HepG2 (cell line): Measurements from ENCODE around the gene KMT2E. TPM values are rescaled to one million over a fixed set of nuclear protein-coding genes. Genes with fewer than 3 reads are reported as not detected.
A peak's percentile ranks its signal among the peaks of the same experiment; 100 is the strongest.

Source experiments
- ARID5B ChIP-seq: IDR thresholded peaks from 2 replicates; pipeline ENCODE4 v1.4.0; 2020; ENCODE audit warnings: mild to moderate bottlenecking, missing genetic modification reagents
- BRCA1 ChIP-seq: sonication (generic); formaldehyde crosslinking; IDR thresholded peaks from 2 replicates; pipeline ENCODE4 v1.4.0; 2020; ENCODE audit warnings: missing genetic modification reagents
- DMAP1 ChIP-seq: IDR thresholded peaks from 2 replicates; pipeline ENCODE4 v1.6.1; 2016
- HNRNPL ChIP-seq: fragments of 200-400 bp; formaldehyde crosslinking; IDR thresholded peaks from 2 replicates; pipeline ENCODE4 v1.6.1; 2017; ENCODE audit warnings: mild to moderate bottlenecking, low read depth, low read length
- NCOA2 ChIP-seq: sonication (generic); formaldehyde crosslinking; IDR thresholded peaks from 2 replicates; pipeline ENCODE4 v1.8.0; 2022; ENCODE audit warnings: inconsistent platforms
- NFRKB ChIP-seq: fragments of 450-650 bp; IDR thresholded peaks from 2 replicates; pipeline ENCODE4 v1.6.1; 2017
- PHF20 ChIP-seq: sonication (generic); formaldehyde crosslinking; IDR thresholded peaks from 2 replicates; pipeline ENCODE4 v1.5.0; 2020; ENCODE audit warnings: mild to moderate bottlenecking, missing genetic modification reagents
- TGIF2 ChIP-seq: IDR thresholded peaks from 2 replicates; pipeline ENCODE4 v1.6.1; 2016; ENCODE audit warnings: control low read depth, missing compliant biosample characterization
- ZBTB40 ChIP-seq, 2 experiments: fragments of 450-650 bp in 1 of 2; sonication (generic) in 1 of 2; formaldehyde crosslinking in 1 of 2; IDR thresholded peaks; 2 replicates each; pipeline versions ENCODE4 v1.6.1 to v1.8.0; 2016 to 2022; ENCODE audit warnings: antibody characterized with exemption in 1 of 2, mild to moderate bottlenecking in 1 of 2, missing genetic modification reagents in 1 of 2
- ZNF513 ChIP-seq: sonication (generic); formaldehyde crosslinking; conservative IDR thresholded peaks from 2 replicates; pipeline ENCODE4 v1.5.0; 2020; ENCODE audit warnings: missing genetic modification reagents
- ZNF800 ChIP-seq: sonication (generic); formaldehyde crosslinking; IDR thresholded peaks from 2 replicates; pipeline ENCODE4 v1.4.0; 2020; ENCODE audit warnings: missing genetic modification reagents
- ZNF841 ChIP-seq: sonication (generic); formaldehyde crosslinking; IDR thresholded peaks from 2 replicates; pipeline ENCODE4 v1.8.1; 2023; ENCODE audit warnings: missing genetic modification reagents, borderline replicate concordance
- polyA plus RNA-seq, 8 experiments: library from polyadenylated mRNA; depleted of rRNA in 3 of 8; stranded (reverse) in 7 of 8; unstranded in 1 of 8; fragments of >200 nt; fragmentation: Illumina TruSeq in 4 of 8; extraction: Trizol in 4 of 8; gene quantifications; 2 replicates each; pipeline versions ENCODE4 v1.2.1 to v1.2.3, GENCODE V29; 2011 to 2016; ENCODE audit warnings: low read depth in 4 of 8, missing spikeins in 1 of 8, mixed read lengths in 1 of 8; ENCODE audit not compliant: insufficient read depth in 1 of 8
- total RNA-seq, 5 experiments: library from RNA; depleted of rRNA; stranded (reverse); fragments of >200 nt; fragmentation: Illumina TruSeq; extraction: Trizol; gene quantifications; 2 replicates each; pipeline ENCODE4 v1.2.3, GENCODE V29; 2016; ENCODE audit warnings: low read depth in 1 of 5

KMT2E gene
- total and polyA plus RNA-seq, 2 of the 13 experiments (the other 11 are each of a cell fraction or from before 2014, with no cell fraction given) = 6.3 to 24.4 TPM

GRCh38 chr7:105012503-105013220 is 1.3 kb upstream of the KMT2E start (continued):
- no peak for TF ChIP-seq ZBTB40 (IDR thresholded peaks at IDR 0.05)
- peak; percentile 68 for TF ChIP-seq ZBTB40 (CRISPR knock-in tag; IDR thresholded peaks at IDR 0.05)
- TF ChIP-seq BRCA1 (CRISPR knock-in tag) = no peak
- no peak for TF ChIP-seq ZNF841
- TF ChIP-seq ARID5B (CRISPR knock-in tag) = peak; percentile 80
- 0 out of 2 replicates have a peak, but pooled peaks have one; percentile 20 for TF ChIP-seq ZNF800 (CRISPR knock-in tag)
- TF ChIP-seq PHF20 (CRISPR knock-in tag) = no peak; the same call in none of the 2 replicates
- peak; percentile 58 for TF ChIP-seq NCOA2 (CRISPR knock-in tag)
- TF ChIP-seq HNRNPL = peak; percentile 83
- TF ChIP-seq ZNF513 (CRISPR knock-in tag) = no peak
- TF ChIP-seq DMAP1 (CRISPR knock-in tag) = peak; percentile 100
- TF ChIP-seq TGIF2 = peak; percentile 71
- peak; percentile 95 for TF ChIP-seq NFRKB
